Loucy (cell line): ENCODE data around the gene FYN.

ENCODE experiments used
- H2AFZ ChIP-seq: fragments of 200-600 bp; sonication (generic); 2 replicates; pipeline ENCODE4 v1.6.0; 2016; ENCODE audit warnings: antibody characterized with exemption, mild to moderate bottlenecking, low read length, moderate library complexity
- H3F3A ChIP-seq: fragments of 200-600 bp; 2 replicates; pipeline ENCODE4 v1.6.0; 2016; ENCODE audit warnings: antibody characterized with exemption, low read depth, mild to moderate bottlenecking
- H3K27me3 ChIP-seq: fragments of 200-600 bp; sonication (generic); 2 replicates; pipeline ENCODE4 v1.6.1; 2014; ENCODE audit warnings: low read length, mild to moderate bottlenecking; ENCODE audit not compliant: insufficient read depth, poor library complexity, severe bottlenecking
- H3K36me3 ChIP-seq: fragments of 200-600 bp; sonication (generic); 2 replicates; pipeline ENCODE4 v1.6.1; 2016; ENCODE audit warnings: low read length; ENCODE audit not compliant: insufficient read depth
- H3K4me1 ChIP-seq: fragments of 200-600 bp; sonication (generic); 2 replicates; pipeline ENCODE4 v1.5.1; 2014; ENCODE audit warnings: low read length, mild to moderate bottlenecking; ENCODE audit not compliant: insufficient read depth, poor library complexity, severe bottlenecking
- H3K4me2 ChIP-seq: fragments of 200-600 bp; sonication (generic); 2 replicates; pipeline ENCODE4 v1.6.0; 2014; ENCODE audit warnings: antibody characterized with exemption, low read length, low read depth, mild to moderate bottlenecking; ENCODE audit not compliant: poor library complexity, severe bottlenecking
- H3K4me3 ChIP-seq: fragments of 200-600 bp; sonication (generic); 2 replicates; pipeline ENCODE4 v1.5.1; 2014; ENCODE audit warnings: low read length, mild to moderate bottlenecking, mixed read lengths; ENCODE audit not compliant: poor library complexity, severe bottlenecking
- H3K79me2 ChIP-seq: fragments of 200-600 bp; sonication (generic); 2 replicates; pipeline ENCODE4 v1.6.1; 2014; ENCODE audit warnings: low read length; ENCODE audit not compliant: insufficient read depth
- H3K9ac ChIP-seq: fragments of 200-600 bp; sonication (generic); 2 replicates; pipeline ENCODE4 v1.6.0; 2014; ENCODE audit warnings: mild to moderate bottlenecking, low read depth, low read length, moderate library complexity; ENCODE audit not compliant: poor library complexity, severe bottlenecking
- H3K9me2 ChIP-seq: fragments of 200-600 bp; sonication (generic); replicated peaks from 2 replicates; pipeline ENCODE4 v1.6.1; 2016; ENCODE audit warnings: low read depth, low read length, mixed read lengths
- H3K9me3 ChIP-seq: fragments of 200-600 bp; sonication (generic); 2 replicates; pipeline ENCODE4 v1.6.1; 2014; ENCODE audit warnings: mild to moderate bottlenecking, antibody characterized with exemption, low read length, low read depth; ENCODE audit not compliant: insufficient read depth
- H4K20me1 ChIP-seq: fragments of 200-600 bp; sonication (generic); 2 replicates; pipeline ENCODE4 v1.6.0; 2014; ENCODE audit warnings: antibody characterized with exemption, low read length, mild to moderate bottlenecking; ENCODE audit not compliant: insufficient read depth, poor library complexity, severe bottlenecking
- CTCF ChIP-seq: fragments of 200-600 bp; sonication (generic); conservative IDR thresholded peaks from 2 replicates; pipeline ENCODE4 v1.5.1; 2014; ENCODE audit warnings: mild to moderate bottlenecking, antibody characterized with exemption, low read length
- EZH2phosphoT487 ChIP-seq: fragments of 200-600 bp; IDR thresholded peaks from 2 replicates; pipeline ENCODE4 v1.6.1; 2018; ENCODE audit warnings: antibody characterized with exemption, mild to moderate bottlenecking, moderate library complexity, borderline replicate concordance

The FYN gene

DNA sequence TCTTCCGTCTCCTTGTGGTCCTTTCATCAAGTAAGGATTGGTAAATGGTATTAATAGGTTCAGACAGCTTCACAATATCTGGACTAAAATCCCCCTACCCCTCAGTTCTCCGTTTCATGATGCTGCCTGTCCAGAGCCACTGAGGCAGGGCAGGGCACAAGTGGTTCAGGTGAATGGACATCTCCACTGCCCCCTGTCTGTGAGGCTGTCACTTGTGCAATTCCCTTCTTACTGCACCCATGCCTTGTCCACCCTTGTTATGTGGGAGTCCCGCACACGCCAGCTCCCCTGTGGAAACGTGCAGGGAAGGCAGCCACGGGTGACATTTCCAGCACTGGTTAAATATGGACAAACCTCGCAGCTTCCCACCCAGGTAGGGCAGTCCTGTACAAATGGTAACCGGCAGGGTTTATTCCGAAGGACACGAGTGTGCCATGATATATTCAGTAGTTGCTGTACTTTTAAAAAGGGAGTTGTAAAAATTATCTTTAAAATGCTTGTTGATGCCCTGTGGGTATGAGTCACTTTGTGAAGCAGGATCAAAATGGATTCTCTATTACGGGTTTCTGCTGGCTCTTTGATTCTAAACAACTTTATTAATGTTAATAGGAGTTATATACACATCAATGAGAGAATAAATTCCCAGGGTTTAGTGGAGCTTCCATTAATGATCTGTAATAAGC is 73.5 kb downstream of the FYN start:
- Histone ChIP-seq H3K4me3 (no peak overlapping the region), H4K20me1 (no peaks in the 10 kb centered on the region), H3K36me3 (peaks cover 7% of the 10 kb centered on the region; the same call in 1 of the 2 replicates), H3K9ac (no peak overlapping the region), H3K79me2 (peaks cover 82% of the 10 kb centered on the region), H3K4me2 (no peak overlapping the region), H3K9me3 (no peaks in the 10 kb centered on the region), H3K4me1 (peaks cover 30% of the 10 kb centered on the region), H3K27me3 (no peaks in the 10 kb centered on the region), H2AFZ (no peak overlapping the region), H3K9me2 (no peaks in the 10 kb centered on the region), H3F3A (0 out of 2 replicates have a peak, but pooled peaks cover 3% of the 10 kb centered on the region)
- TF ChIP-seq CTCF (peak; percentile 41), EZH2phosphoT487 (no peak)

DNA sequence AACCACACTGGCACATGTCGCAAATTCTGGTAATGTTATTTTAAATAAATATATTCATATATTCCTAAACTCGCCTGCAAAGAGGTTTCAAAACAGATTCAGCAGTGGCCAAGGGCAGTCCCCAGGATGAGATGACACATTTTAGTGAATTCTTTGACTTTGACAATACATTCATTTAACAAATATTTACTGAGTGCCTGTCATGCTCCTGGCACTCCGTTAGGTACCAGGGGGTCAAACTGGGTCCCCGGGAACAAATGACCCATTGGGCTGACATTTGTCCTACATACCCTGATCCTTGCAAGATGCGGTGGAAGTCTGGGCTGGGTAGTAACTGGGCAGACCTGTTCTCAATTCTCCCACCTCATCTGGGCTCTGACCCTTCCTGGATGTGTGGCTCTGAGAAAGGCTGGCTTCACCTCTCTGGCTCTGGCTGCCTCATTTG is 74.9 kb downstream of the FYN start:
- Histone ChIP-seq H3K36me3 (peaks cover 7% of the 10 kb centered on the region; the same call in 1 of the 2 replicates), H2AFZ (no peak overlapping the region), H4K20me1 (no peaks in the 10 kb centered on the region), H3K4me2 (no peak overlapping the region), H3K4me3 (no peak overlapping the region), H3K9ac (no peak overlapping the region), H3F3A (no peaks in the 10 kb centered on the region), H3K9me3 (no peaks in the 10 kb centered on the region), H3K9me2 (no peaks in the 10 kb centered on the region), H3K27me3 (no peaks in the 10 kb centered on the region), H3K4me1 (peaks cover 30% of the 10 kb centered on the region), H3K79me2 (peaks cover 85% of the 10 kb centered on the region)
- TF ChIP-seq EZH2phosphoT487 (no peak), CTCF (no peak)

GRCh38 chr6:111796310-111796918 is 76.8 kb downstream of the FYN start:
- Histone ChIP-seq H3K4me1 (peaks cover 45% of the 10 kb centered on the region), H3K79me2 (peaks cover 85% of the 10 kb centered on the region)

More at GRCh38 chr6:111796310-111796918, 76.8 kb downstream of the FYN start:
- no peaks in the 10 kb centered on the region for H4K20me1 ChIP-seq
- H3F3A ChIP-seq, result no peaks in the 10 kb centered on the region
- H3K9me2 ChIP-seq, result no peaks in the 10 kb centered on the region
- H3K9me3 ChIP-seq, result no peaks in the 10 kb centered on the region
- TF ChIP-seq EZH2phosphoT487 (no peak), CTCF (no peak)
- H3K9ac ChIP-seq, result no peak overlapping the region
- H3K4me2 ChIP-seq, result no peak overlapping the region
- H3K27me3 ChIP-seq, result no peaks in the 10 kb centered on the region
- H3K4me3 ChIP-seq, result no peak overlapping the region
- H3K36me3 ChIP-seq, result no peaks in the 10 kb centered on the region; the same call in 1 of the 2 replicates
- H2AFZ ChIP-seq, result no peak overlapping the region
